GM18909 (cell line): Measurements from ENCODE around the gene HIP1R.

Experiments
- ATAC-seq: cut with Tn5 transposase; IDR thresholded peaks from one replicate; pipeline ENCODE4 v1.9.1; 2021; ENCODE audit warnings: mild to moderate bottlenecking; ENCODE audit not compliant: unreplicated experiment, poor library complexity

The HIP1R gene

GRCh38 chr12:122859303-122860039, 24.2 kb downstream of the HIP1R start:
- no peak for ATAC-seq

GRCh38 chr12:122860040-122860853, 25.0 kb downstream of the HIP1R start:
- ATAC-seq: no peak

GRCh38 chr12:122860854-122861586, 25.8 kb downstream of the HIP1R start:
- no peak for ATAC-seq

GRCh38 chr12:122861587-122861970, 26.3 kb downstream of the HIP1R start:
- no peak for ATAC-seq

- no peak for ATAC-seq
Observed at GRCh38 chr12:122862110-122862634, 26.9 kb downstream of the HIP1R start.

- no peak for ATAC-seq
Observed at GRCh38 chr12:122862872-122863701, 27.8 kb downstream of the HIP1R start.

GRCh38 chr12:122864894-122865253, 29.6 kb downstream of the HIP1R start:
- ATAC-seq: no peak

GRCh38 chr12:122865268-122866231, 30.3 kb downstream of the HIP1R start:
- ATAC-seq: no peak

GRCh38 chr12:122866379-122866778, 31.1 kb downstream of the HIP1R start:
- no peak for ATAC-seq

GRCh38 chr12:122866950-122867607, 31.8 kb downstream of the HIP1R start:
- ATAC-seq: no peak

GRCh38 chr12:122867691-122868461, 32.6 kb downstream of the HIP1R start:
- ATAC-seq: no peak

GRCh38 chr12:122868471-122869177, 33.4 kb downstream of the HIP1R start:
- ATAC-seq: no peak

- ATAC-seq: no peak
Observed at GRCh38 chr12:122869207-122869973, 34.1 kb downstream of the HIP1R start.

GRCh38 chr12:122870163-122870842, 35.0 kb downstream of the HIP1R start:
- no peak for ATAC-seq

GRCh38 chr12:122870867-122871664, 35.8 kb downstream of the HIP1R start:
- no peak for ATAC-seq
